Measurements from ENCODE around the gene SDHAF4. TPM values are rescaled to one million over a fixed set of nuclear protein-coding genes. Genes with fewer than 3 reads are reported as not detected.
"Not testable (repeated sequence)": the region's sequence is repeated elsewhere in the genome, so short reads cannot be mapped to it uniquely, and the experiment has no call there.

SDHAF4 gene
- total RNA-seq, 1 donor from 2014 or later = 7.8 TPM

- intact Hi-C loops (cut with micrococcal nuclease) = no loop called here
Observed at GRCh38 chr6:70590400-70590799, 23.7 kb downstream of the SDHAF4 start.

DNA sequence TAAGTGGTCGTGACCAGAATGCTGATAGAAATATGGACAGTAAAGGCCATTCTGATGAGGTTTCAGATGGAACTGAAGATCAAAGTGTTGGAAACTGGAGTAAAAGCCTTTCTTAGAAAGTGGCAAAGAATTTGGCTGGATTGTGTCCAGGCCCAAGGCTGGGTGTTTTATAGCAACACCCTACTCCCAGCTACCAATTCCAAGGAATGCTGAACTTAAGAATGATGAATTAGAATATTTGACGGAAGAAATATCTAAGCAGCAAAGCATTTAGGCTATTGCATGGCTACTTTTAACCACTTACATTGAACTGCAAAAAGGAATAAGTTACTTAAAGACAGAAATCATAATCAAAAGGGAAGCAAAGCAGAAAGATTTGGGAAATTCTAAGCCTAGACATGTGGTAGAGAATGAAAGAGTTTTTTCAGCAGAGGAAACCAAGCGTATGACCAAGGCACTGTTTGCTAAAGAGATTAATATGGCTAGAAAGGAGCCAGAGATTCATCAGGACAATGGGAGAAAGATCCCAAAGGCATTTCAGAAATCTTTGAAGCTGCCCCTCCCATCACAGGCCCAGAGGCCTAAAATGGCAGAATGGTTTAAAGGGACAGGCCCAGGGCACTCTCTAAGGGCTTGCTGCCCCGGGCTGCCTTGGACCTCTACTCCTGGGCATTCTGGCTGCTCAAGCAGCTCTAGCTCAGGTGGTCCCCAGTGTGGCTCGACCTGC, 25.8 kb downstream of the SDHAF4 start:
- intact Hi-C loops (cut with micrococcal nuclease) = no loop called here

DNA sequence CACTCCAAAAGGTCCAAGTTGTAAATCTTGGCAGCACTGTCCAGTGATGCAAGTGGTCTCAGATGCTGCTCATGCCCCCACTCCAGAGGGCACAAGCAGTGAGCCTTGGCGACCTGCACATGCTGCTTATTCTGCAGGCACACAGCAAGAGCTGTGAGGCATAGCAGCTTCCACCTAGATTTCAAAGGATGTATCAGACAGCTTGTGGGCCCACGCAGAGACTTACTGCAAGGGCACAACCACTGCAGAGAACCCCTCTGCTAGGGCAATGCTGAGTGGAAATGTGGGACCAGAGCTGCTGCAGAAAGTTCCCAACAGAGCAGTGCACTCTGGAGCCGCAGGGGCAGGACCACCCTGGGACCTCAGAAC, 26.4 kb downstream of the SDHAF4 start:
- intact Hi-C loops (cut with micrococcal nuclease) = no loop called here

DNA sequence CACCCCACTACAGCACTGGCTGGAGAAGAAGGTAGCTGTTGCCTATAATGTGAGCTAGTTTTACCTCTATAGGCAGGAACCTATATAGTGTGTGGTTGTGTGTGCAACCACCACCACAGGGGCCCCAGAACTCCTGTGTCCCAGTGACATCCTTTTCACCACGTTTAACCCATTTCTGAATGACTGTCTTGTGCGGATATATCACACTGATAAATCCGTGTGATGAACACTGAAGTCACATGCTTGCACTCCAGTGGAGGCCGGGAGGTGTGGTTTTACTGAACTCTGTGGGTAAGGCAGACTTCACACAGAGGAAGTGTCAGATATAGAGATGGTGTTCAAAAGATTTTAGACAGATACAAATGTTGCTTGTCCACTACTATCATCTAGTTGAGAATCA, 32.5 kb downstream of the SDHAF4 start:
- intact Hi-C loops (cut with micrococcal nuclease) = loop anchor here (2.0 kb wide), 1 partner anchor 32 kb away; the partner anchor contains the start of gene SDHAF4

DNA sequence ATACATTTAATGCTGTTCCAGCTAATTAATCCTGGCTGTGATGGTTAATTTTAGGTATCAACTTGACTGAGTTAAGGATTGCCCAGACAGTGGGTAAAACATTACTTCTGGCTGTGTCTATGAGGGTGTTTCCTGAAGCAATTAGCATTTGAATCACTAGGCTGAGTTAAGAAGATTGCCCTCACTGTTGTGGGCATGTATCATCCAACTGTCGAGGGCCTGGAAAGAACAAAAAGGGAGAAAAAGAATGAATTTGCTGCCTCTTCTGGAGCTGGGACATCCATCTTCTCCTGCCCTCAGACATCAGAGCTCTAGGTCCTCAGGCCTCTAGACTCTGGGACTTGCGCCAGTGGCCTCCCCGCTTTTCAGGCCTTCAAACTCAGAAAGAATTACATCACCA, 34.3 kb downstream of the SDHAF4 start:
- intact Hi-C loops (cut with micrococcal nuclease) = loop anchor here (5.0 kb wide), 1 partner anchor 66 kb away; the partner anchor contains the start of gene SMAP1

GRCh38 chr6:70604254-70604653, 37.5 kb downstream of the SDHAF4 start:
- intact Hi-C loops (cut with micrococcal nuclease) = loop anchor here (5.0 kb wide), 1 partner anchor 63 kb away; the partner anchor contains the start of gene SMAP1

GRCh38 chr6:70607371-70607770, 40.6 kb downstream of the SDHAF4 start:
- intact Hi-C loops (cut with micrococcal nuclease) = not testable (repeated sequence)

GRCh38 chr6:70609181-70609580, 42.5 kb downstream of the SDHAF4 start:
- intact Hi-C loops (cut with micrococcal nuclease) = not testable (repeated sequence)

- intact Hi-C loops (cut with micrococcal nuclease) = no loop called here
Observed at GRCh38 chr6:70616728-70617260, 50.1 kb downstream of the SDHAF4 start.

- intact Hi-C loops (cut with micrococcal nuclease) = no loop called here
Observed at GRCh38 chr6:70620746-70621145, 54.0 kb downstream of the SDHAF4 start.

DNA sequence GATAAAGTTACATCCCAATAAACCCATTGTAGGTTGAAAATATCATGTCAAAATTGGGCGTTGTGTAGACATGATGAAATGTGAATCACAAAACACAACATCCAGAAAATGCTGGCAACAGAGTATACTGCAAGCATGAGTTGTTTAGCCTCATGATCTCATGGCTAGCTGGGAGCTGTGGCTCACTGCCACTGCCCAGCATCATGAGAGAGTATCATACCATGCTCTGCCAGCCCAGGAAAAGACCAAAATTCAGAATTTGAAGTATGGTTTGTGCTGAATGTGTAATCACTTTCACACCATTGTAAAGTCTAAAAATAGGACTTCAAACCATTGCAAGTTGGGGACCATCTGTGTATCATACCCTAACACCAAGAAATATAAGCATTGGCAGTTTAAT, 55.7 kb downstream of the SDHAF4 start:
- intact Hi-C loops (cut with micrococcal nuclease) = no loop called here

- intact Hi-C loops (cut with micrococcal nuclease) = no loop called here
Observed at GRCh38 chr6:70625436-70625835, 58.7 kb downstream of the SDHAF4 start.

GRCh38 chr6:70627500-70628254, 60.9 kb downstream of the SDHAF4 start:
- intact Hi-C loops (cut with micrococcal nuclease) = no loop called here

GRCh38 chr6:70629929-70630328, 63.2 kb downstream of the SDHAF4 start:
- intact Hi-C loops (cut with micrococcal nuclease) = no loop called here

- intact Hi-C loops (cut with micrococcal nuclease) = loop anchor here (2.0 kb wide), 1 partner anchor 17 kb away; no protein-coding TSS in a partner anchor
Observed at GRCh38 chr6:70633870-70634269, 67.1 kb downstream of the SDHAF4 start.

- intact Hi-C loops (cut with micrococcal nuclease) = no loop called here
Observed at GRCh38 chr6:70636596-70636995, 69.9 kb downstream of the SDHAF4 start.

- intact Hi-C loops (cut with micrococcal nuclease) = no loop called here
Observed at GRCh38 chr6:70638468-70638867, 71.7 kb downstream of the SDHAF4 start.

Other genes starting within 250 kb of the SDHAF4 start
- gene FAM135A, start 153.4 kb upstream of the SDHAF4 start, total RNA-seq = 5.3 and 5.7 TPM in 2 replicates
- gene SMAP1, start 101.0 kb downstream of the SDHAF4 start, total RNA-seq = 39.9 and 40.8 TPM in 2 replicates